ENCODE measurements around the gene NANOGP8.
"Not testable (repeated sequence)": the region's sequence is repeated elsewhere in the genome, so short reads cannot be mapped to it uniquely, and the experiment has no call there.

Gene NANOGP8

GRCh38 chr15:35085176-35085919 lies at the start of gene NANOGP8:
NANOGP8 (minus strand) TSS chr15:35085295; CDS start chr15:35085110, 185 bp downstream.
- not testable (repeated sequence) for DNase-seq (ENCODE audit: low spot score)

- no peak for DNase-seq (ENCODE audit: low spot score)
Measured at GRCh38 chr15:35134299-35134698, 49.2 kb upstream of the NANOGP8 start.

GRCh38 chr15:35130245-35130644 lies 45.1 kb upstream of the NANOGP8 start:
- no peak for DNase-seq (ENCODE audit: low spot score)

GRCh38 chr15:35129361-35129760 lies 44.3 kb upstream of the NANOGP8 start:
- no peak for DNase-seq (ENCODE audit: low spot score)

GRCh38 chr15:35127717-35128116 lies 42.6 kb upstream of the NANOGP8 start:
- DNase-seq (ENCODE audit: low spot score): no peak

GRCh38 chr15:35126236-35126635 lies 41.1 kb upstream of the NANOGP8 start:
- no peak for DNase-seq (ENCODE audit: low spot score)

- no peak for DNase-seq (ENCODE audit: low spot score)
Measured at GRCh38 chr15:35123743-35124142, 38.6 kb upstream of the NANOGP8 start.

GRCh38 chr15:35121611-35122359 lies 36.7 kb upstream of the NANOGP8 start:
- DNase-seq (ENCODE audit: low spot score): no peak

GRCh38 chr15:35120173-35120572 lies 35.1 kb upstream of the NANOGP8 start:
- no peak for DNase-seq (ENCODE audit: low spot score)

GRCh38 chr15:35118960-35119359 lies 33.9 kb upstream of the NANOGP8 start:
- DNase-seq (ENCODE audit: low spot score): no peak

- DNase-seq (ENCODE audit: low spot score): no peak
Measured at GRCh38 chr15:35117543-35118265, 32.6 kb upstream of the NANOGP8 start.

GRCh38 chr15:35115155-35115725 lies 30.1 kb upstream of the NANOGP8 start:
- DNase-seq (ENCODE audit: low spot score): no peak

- DNase-seq (ENCODE audit: low spot score): no peak
Measured at GRCh38 chr15:35112346-35112745, 27.3 kb upstream of the NANOGP8 start.

- no peak for DNase-seq (ENCODE audit: low spot score)
Measured at GRCh38 chr15:35111861-35112260, 26.8 kb upstream of the NANOGP8 start.

GRCh38 chr15:35108453-35108852 lies 23.4 kb upstream of the NANOGP8 start:
- DNase-seq (ENCODE audit: low spot score): no peak

- no peak for DNase-seq (ENCODE audit: low spot score)
Measured at GRCh38 chr15:35107561-35107960, 22.5 kb upstream of the NANOGP8 start.

- no peak for DNase-seq (ENCODE audit: low spot score)
Measured at GRCh38 chr15:35107122-35107521, 22.0 kb upstream of the NANOGP8 start.

- DNase-seq (ENCODE audit: low spot score): no peak
Measured at GRCh38 chr15:35104526-35105147, 19.5 kb upstream of the NANOGP8 start.

GRCh38 chr15:35102186-35102585 lies 17.1 kb upstream of the NANOGP8 start:
- no peak for DNase-seq (ENCODE audit: low spot score)

- DNase-seq (ENCODE audit: low spot score): no peak
Measured at GRCh38 chr15:35101335-35101734, 16.2 kb upstream of the NANOGP8 start.

GRCh38 chr15:35098737-35099136 lies 13.6 kb upstream of the NANOGP8 start:
- no peak for DNase-seq (ENCODE audit: low spot score)

GRCh38 chr15:35095941-35096340 lies 10.8 kb upstream of the NANOGP8 start:
- no peak for DNase-seq (ENCODE audit: low spot score)
